Measurements from ENCODE around the gene CST9. TPM values are rescaled to one million over a fixed set of nuclear protein-coding genes. Genes with fewer than 3 reads are reported as not detected.

Gene CST9
- total RNA-seq, 4 donors from 2014 or later, result not detected

GRCh38 chr20:23634985-23635767, 29.5 kb upstream of the CST9 start:
- no peaks in the 10 kb centered on the region for H3K27me3 ChIP-seq
- peak; percentile 61 to 68 for TF ChIP-seq POLR2AphosphoS5 (IDR thresholded peaks at IDR 0.05)
- no peak for TF ChIP-seq CTCF (IDR thresholded peaks at IDR 0.05)
- peak; percentile 47 for TF ChIP-seq EP300 (IDR thresholded peaks at IDR 0.05)
- peaks cover 14 to 40% (median 35%) of the 10 kb centered on the region in 4 donors for H3K36me3 ChIP-seq
- H3K4me3 ChIP-seq, result peak overlapping the region; percentile 80 to 84 (median 82)
- H3K9me3 ChIP-seq, result no peaks in the 10 kb centered on the region
- H3K27ac ChIP-seq (replicated peaks in 1 of 4), result peak overlapping the region; percentile 92 to 97 (median 96)
- intact Hi-C loops (cut with DNase I), result loop anchor here (5.0 kb wide), 1 partner anchor 273 kb away; the partner anchor contains the start of gene GZF1
- DNase-seq (ENCODE audit: extremely low spot score), result peak; percentile 92
- 49% methylated on average over 12 of the region's 12 CpGs for WGBS
- H3K4me1 ChIP-seq, result peaks cover 22 to 67% (median 60%) of the 10 kb centered on the region in 4 donors

- DNase-seq (ENCODE audit: extremely low spot score), result peak; percentile 90
- TF ChIP-seq CTCF (IDR thresholded peaks at IDR 0.05) (no peak), POLR2AphosphoS5 (IDR thresholded peaks at IDR 0.05) (no peak), POLR2A (IDR thresholded peaks at IDR 0.05; ENCODE audit: low read depth) (no peak), EP300 (IDR thresholded peaks at IDR 0.05) (no peak)
- peak overlapping the region in 3 of 4 donors; percentile 80 to 84 (median 83) for H3K4me3 ChIP-seq
- 84% methylated on average over 7 of the region's 8 CpGs for WGBS
- peak overlapping the region; percentile 92 to 97 (median 96) for H3K27ac ChIP-seq (replicated peaks in 1 of 4)
- no peaks in the 10 kb centered on the region for H3K9me3 ChIP-seq
- H3K27me3 ChIP-seq, result no peaks in the 10 kb centered on the region
- intact Hi-C loops (cut with DNase I), result loop anchor here (5.0 kb wide), 1 partner anchor 272 kb away; the partner anchor contains the start of gene GZF1
- H3K36me3 ChIP-seq, result peaks cover 14 to 40% (median 35%) of the 10 kb centered on the region in 4 donors
- peaks cover 25 to 77% (median 70%) of the 10 kb centered on the region in 4 donors for H3K4me1 ChIP-seq
Measured at GRCh38 chr20:23634044-23634801, 28.5 kb upstream of the CST9 start.

GRCh38 chr20:23632711-23633573, 27.2 kb upstream of the CST9 start:
- WGBS, result 78% methylated on average over 8 of the region's 8 CpGs
- intact Hi-C loops (cut with DNase I), result loop anchor here (5.0 kb wide), 1 partner anchor 271 kb away; the partner anchor contains the start of gene GZF1

More at GRCh38 chr20:23632711-23633573, 27.2 kb upstream of the CST9 start:
- no peaks in the 10 kb centered on the region for H3K27me3 ChIP-seq
- peaks cover 37 to 82% (median 76%) of the 10 kb centered on the region in 4 donors for H3K4me1 ChIP-seq
- H3K27ac ChIP-seq (replicated peaks in 1 of 4), result peak overlapping the region; percentile 92 to 97 (median 96)
- peaks cover 14 to 40% (median 35%) of the 10 kb centered on the region in 4 donors for H3K36me3 ChIP-seq
- DNase-seq (ENCODE audit: extremely low spot score), result peak; percentile 79
- no peak overlapping the region for H3K4me3 ChIP-seq
- H3K9me3 ChIP-seq, result no peaks in the 10 kb centered on the region
- TF ChIP-seq POLR2A (IDR thresholded peaks at IDR 0.05; ENCODE audit: low read depth) (no peak), CTCF (IDR thresholded peaks at IDR 0.05) (no peak), EP300 (IDR thresholded peaks at IDR 0.05) (no peak), POLR2AphosphoS5 (IDR thresholded peaks at IDR 0.05) (no peak)

Data from esophagus muscularis mucosa (tissue), 4 donors.